Neural progenitor cell (in vitro differentiated cells): Measurements from ENCODE around the gene KCTD2. TPM values are rescaled to one million over a fixed set of nuclear protein-coding genes. Genes with fewer than 3 reads are reported as not detected.
"Not testable (repeated sequence)": the region's sequence is repeated elsewhere in the genome, so short reads cannot be mapped to it uniquely, and the experiment has no call there.

Experiments used
- DNase-seq: peaks from one replicate; pipeline ENCODE4 v3.0.0-alpha.2; 2016; ENCODE audit warnings: low spot score
- H2AFZ ChIP-seq: fragments of 200-600 bp; sonication (generic); replicated peaks from 2 replicates; pipeline ENCODE4 v1.6.1; 2016; ENCODE audit warnings: antibody characterized with exemption
- H3F3A ChIP-seq: fragments of 200-600 bp; sonication (generic); 2 replicates; pipeline ENCODE4 v1.6.1; 2016; ENCODE audit warnings: antibody characterized with exemption, low read depth
- H3K27ac ChIP-seq: fragments of 200-600 bp; sonication (generic); 2 replicates; pipeline ENCODE4 v1.5.1; 2016; ENCODE audit warnings: mild to moderate bottlenecking
- H3K27me3 ChIP-seq: fragments of 200-600 bp; sonication (generic); 2 replicates; pipeline ENCODE4 v1.6.1; 2016; ENCODE audit warnings: mild to moderate bottlenecking, moderate library complexity
- H3K36me3 ChIP-seq: fragments of 200-600 bp; sonication (generic); 2 replicates; pipeline ENCODE4 v1.5.1; 2016
- H3K4me1 ChIP-seq: fragments of 200-600 bp; sonication (generic); 2 replicates; pipeline ENCODE4 v1.6.1; 2016; ENCODE audit warnings: mixed run types
- H3K4me2 ChIP-seq: fragments of 200-600 bp; sonication (generic); 2 replicates; pipeline ENCODE4 v1.6.1; 2016
- H3K4me3 ChIP-seq: fragments of 200-600 bp; sonication (generic); 2 replicates; pipeline ENCODE4 v1.5.1; 2016
- H3K79me2 ChIP-seq: fragments of 200-600 bp; sonication (generic); 2 replicates; pipeline ENCODE4 v1.6.1; 2016; ENCODE audit warnings: low read depth
- H3K9ac ChIP-seq: fragments of 200-600 bp; sonication (generic); 2 replicates; pipeline ENCODE4 v1.6.1; 2016
- H3K9me3 ChIP-seq: fragments of 200-600 bp; sonication (generic); 2 replicates; pipeline ENCODE4 v1.5.1; 2016; ENCODE audit warnings: low read depth
- H4K20me1 ChIP-seq: fragments of 200-600 bp; sonication (generic); 2 replicates; pipeline ENCODE4 v1.6.1; 2016; ENCODE audit warnings: low read depth
- H3K27ac Mint-ChIP-seq: 3 replicates; pipeline ENCODE4 v1.8.0; 2021; ENCODE audit warnings: mixed read lengths
- H3K27me3 Mint-ChIP-seq: 2 replicates; pipeline ENCODE4 v1.8.0; 2022; ENCODE audit warnings: low read depth, mild to moderate bottlenecking, inconsistent platforms, moderate library complexity, mixed read lengths; ENCODE audit not compliant: insufficient read depth
- H3K36me3 Mint-ChIP-seq: 3 replicates; pipeline ENCODE4 v1.8.0; 2021; ENCODE audit warnings: mixed read lengths
- H3K4me1 Mint-ChIP-seq: 3 replicates; pipeline ENCODE4 v1.8.0; 2021; ENCODE audit warnings: mixed read lengths
- H3K4me3 Mint-ChIP-seq: 3 replicates; pipeline ENCODE4 v1.8.0; 2021; ENCODE audit warnings: mild to moderate bottlenecking, moderate library complexity, mixed read lengths
- H3K9me3 Mint-ChIP-seq: 3 replicates; pipeline ENCODE4 v1.8.0; 2020; ENCODE audit warnings: mixed read lengths
- EZH2 ChIP-seq: fragments of 200-600 bp; sonication (generic); IDR thresholded peaks from 2 replicates; pipeline ENCODE4 v1.6.1; 2017; ENCODE audit warnings: antibody characterized with exemption, mild to moderate bottlenecking, moderate library complexity
- EZH2phosphoT487 ChIP-seq: fragments of 200-600 bp; sonication (generic); IDR thresholded peaks from 2 replicates; pipeline ENCODE4 v1.6.1; 2017; ENCODE audit warnings: antibody characterized with exemption
- total RNA-seq: library from RNA; depleted of rRNA; stranded (reverse); fragments of >200 nt; gene quantifications from 2 replicates; pipeline ENCODE4 v1.2.3, GENCODE V29; 2015; ENCODE audit warnings: low replicate concordance
- TF ChIP-seq, protein P1 (sequence below): fragments of 200-600 bp; sonication (generic); IDR thresholded peaks from 2 replicates; pipeline ENCODE4 v1.5.1; 2017; ENCODE audit warnings: antibody characterized with exemption, mild to moderate bottlenecking

Gene KCTD2
- total RNA-seq, 1 donor from 2014 or later, result 28.9 TPM

DNA sequence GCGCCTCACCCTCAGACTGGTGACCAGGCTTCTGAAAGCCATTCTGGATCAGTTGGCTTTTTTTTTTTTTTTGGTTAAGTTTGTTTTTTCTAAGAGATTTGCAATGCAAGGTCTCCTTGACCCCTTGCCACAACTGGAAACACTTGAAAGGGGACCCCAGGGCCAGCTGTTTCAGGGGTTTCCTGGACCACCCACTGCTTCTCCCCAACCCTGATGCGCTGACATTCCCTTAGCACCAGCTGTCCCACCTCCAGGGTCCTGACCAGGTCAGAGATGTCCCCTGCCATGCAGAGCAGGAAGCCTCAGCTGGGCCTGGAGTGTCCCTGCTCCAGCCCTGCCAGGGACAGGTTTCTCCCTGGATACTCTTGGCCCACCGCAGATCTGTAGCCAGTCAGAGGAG, 42.7 kb upstream of the KCTD2 start:
- H3F3A ChIP-seq, result no peaks in the 10 kb centered on the region
- H3K27ac Mint-ChIP-seq, result no peak overlapping the region
- H2AFZ ChIP-seq, result no peak overlapping the region

DNA sequence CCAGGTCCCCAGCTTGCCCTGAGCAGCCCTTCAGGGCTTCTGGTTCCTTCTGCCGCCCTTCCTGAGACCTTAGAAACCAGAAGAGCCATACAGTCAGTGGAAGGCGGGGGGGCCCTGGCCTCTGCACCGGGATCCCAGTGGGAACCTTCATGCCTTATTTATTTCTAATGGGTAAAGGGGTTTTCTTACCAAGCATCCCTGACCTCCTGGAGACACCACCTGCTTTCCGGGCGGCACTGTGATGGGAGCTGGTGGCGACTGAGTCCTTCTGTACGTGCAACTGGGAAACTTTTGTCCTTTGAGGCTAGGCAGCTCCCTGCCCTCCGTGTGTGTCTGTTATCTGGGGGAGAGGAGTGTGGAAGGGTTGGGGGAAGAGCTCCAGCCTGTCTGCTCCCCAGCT, 41.7 kb upstream of the KCTD2 start:
- DNase-seq, result no peak
- Histone ChIP-seq H3K27me3 (no peaks in the 10 kb centered on the region), H3K9ac (no peak overlapping the region), H3K36me3 (no peaks in the 10 kb centered on the region), H3K4me2 (no peak overlapping the region), H3K27ac (no peak overlapping the region), H3K79me2 (no peaks in the 10 kb centered on the region), H4K20me1 (no peaks in the 10 kb centered on the region), H3F3A (no peaks in the 10 kb centered on the region), H3K9me3 (no peaks in the 10 kb centered on the region), H3K4me3 (no peak overlapping the region), H3K4me1 (no peaks in the 10 kb centered on the region), H2AFZ (no peak overlapping the region)
- no peak overlapping the region for H3K27ac Mint-ChIP-seq
- H3K27me3 Mint-ChIP-seq, result peaks cover 2% of the 10 kb centered on the region
- H3K4me1 Mint-ChIP-seq, result no peaks in the 10 kb centered on the region
- no peak for TF ChIP-seq EZH2
- no peak for TF ChIP-seq EZH2phosphoT487
- TF ChIP-seq, protein P1, sequence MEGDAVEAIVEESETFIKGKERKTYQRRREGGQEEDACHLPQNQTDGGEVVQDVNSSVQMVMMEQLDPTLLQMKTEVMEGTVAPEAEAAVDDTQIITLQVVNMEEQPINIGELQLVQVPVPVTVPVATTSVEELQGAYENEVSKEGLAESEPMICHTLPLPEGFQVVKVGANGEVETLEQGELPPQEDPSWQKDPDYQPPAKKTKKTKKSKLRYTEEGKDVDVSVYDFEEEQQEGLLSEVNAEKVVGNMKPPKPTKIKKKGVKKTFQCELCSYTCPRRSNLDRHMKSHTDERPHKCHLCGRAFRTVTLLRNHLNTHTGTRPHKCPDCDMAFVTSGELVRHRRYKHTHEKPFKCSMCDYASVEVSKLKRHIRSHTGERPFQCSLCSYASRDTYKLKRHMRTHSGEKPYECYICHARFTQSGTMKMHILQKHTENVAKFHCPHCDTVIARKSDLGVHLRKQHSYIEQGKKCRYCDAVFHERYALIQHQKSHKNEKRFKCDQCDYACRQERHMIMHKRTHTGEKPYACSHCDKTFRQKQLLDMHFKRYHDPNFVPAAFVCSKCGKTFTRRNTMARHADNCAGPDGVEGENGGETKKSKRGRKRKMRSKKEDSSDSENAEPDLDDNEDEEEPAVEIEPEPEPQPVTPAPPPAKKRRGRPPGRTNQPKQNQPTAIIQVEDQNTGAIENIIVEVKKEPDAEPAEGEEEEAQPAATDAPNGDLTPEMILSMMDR, result no peak
- H3K4me3 Mint-ChIP-seq, result no peak overlapping the region
- H3K36me3 Mint-ChIP-seq, result peaks cover 17% of the 10 kb centered on the region
- H3K9me3 Mint-ChIP-seq, result no peaks in the 10 kb centered on the region

More for the DNA sequence above, 42.7 kb upstream of the KCTD2 start:
- no peaks in the 10 kb centered on the region for H3K36me3 ChIP-seq
- no peak for TF ChIP-seq EZH2phosphoT487
- no peak for TF ChIP-seq EZH2
- TF ChIP-seq, protein P1, result no peak
- H3K36me3 Mint-ChIP-seq, result peaks cover 17% of the 10 kb centered on the region
- H3K4me3 ChIP-seq, result no peak overlapping the region
- H3K79me2 ChIP-seq, result no peaks in the 10 kb centered on the region
- H3K27ac ChIP-seq, result no peak overlapping the region
- no peaks in the 10 kb centered on the region for H3K9me3 Mint-ChIP-seq
- H3K4me1 ChIP-seq, result no peaks in the 10 kb centered on the region
- H3K4me1 Mint-ChIP-seq, result no peaks in the 10 kb centered on the region
- no peaks in the 10 kb centered on the region for H4K20me1 ChIP-seq
- no peaks in the 10 kb centered on the region for H3K27me3 ChIP-seq
- no peak overlapping the region for H3K4me3 Mint-ChIP-seq
- no peaks in the 10 kb centered on the region for H3K9me3 ChIP-seq
- no peak for DNase-seq
- H3K4me2 ChIP-seq, result no peak overlapping the region
- peaks cover 2% of the 10 kb centered on the region for H3K27me3 Mint-ChIP-seq
- no peak overlapping the region for H3K9ac ChIP-seq

DNA sequence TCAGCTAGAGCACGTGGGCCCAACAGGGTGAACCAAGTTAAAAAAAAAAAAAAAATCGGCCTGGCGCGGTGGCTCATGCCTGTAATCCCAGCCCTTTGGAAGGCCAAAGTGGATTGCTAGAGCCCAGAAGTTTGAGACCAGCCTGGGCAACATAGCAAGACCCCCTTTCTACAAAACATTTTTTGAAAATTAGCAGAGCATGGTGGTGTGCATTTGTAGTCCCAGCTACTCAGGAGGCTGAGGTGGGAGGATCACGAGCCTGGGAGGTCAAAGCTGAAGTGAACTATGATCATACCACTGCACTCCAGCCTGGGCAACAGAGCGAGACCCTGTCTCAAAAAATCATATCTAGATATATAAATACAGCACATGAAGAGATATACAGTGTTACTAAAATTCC, 40.9 kb upstream of the KCTD2 start:
- not testable (repeated sequence) for H3K9ac ChIP-seq, H3K9me3 Mint-ChIP-seq, H3K4me2 ChIP-seq, H3K9me3 ChIP-seq, H3K36me3 ChIP-seq, H3K27me3 Mint-ChIP-seq, H2AFZ ChIP-seq, H4K20me1 ChIP-seq, H3K27me3 ChIP-seq, H3K4me1 ChIP-seq, H3K4me3 Mint-ChIP-seq, H3F3A ChIP-seq, H3K4me1 Mint-ChIP-seq, H3K27ac ChIP-seq, H3K79me2 ChIP-seq, H3K4me3 ChIP-seq, DNase-seq, H3K27ac Mint-ChIP-seq
- peaks cover 16% of the 10 kb centered on the region for H3K36me3 Mint-ChIP-seq

DNA sequence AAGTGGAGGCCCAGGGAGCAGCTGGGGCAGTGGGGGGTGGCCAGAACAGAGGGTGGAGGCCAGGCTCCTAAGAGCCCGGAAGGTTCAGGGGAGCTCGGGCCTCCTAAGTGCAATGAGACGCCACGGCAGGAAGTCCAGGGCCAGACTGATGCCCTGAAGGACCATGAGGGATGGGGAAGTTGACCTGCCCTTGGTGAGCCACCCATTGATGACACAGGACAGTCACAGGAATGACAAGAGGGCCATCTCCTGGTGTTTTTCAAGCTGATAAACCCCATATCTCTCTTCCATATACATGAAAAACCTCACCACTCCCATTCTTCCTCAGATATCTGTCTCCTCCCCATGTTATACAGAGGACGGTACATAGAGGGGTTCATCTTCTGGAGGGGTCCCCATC, 40.4 kb upstream of the KCTD2 start:
- Histone ChIP-seq H3K4me2 (no peak overlapping the region), H3K4me3 (no peak overlapping the region), H3K9me3 (no peaks in the 10 kb centered on the region), H3K36me3 (no peaks in the 10 kb centered on the region), H3F3A (peaks cover 4% of the 10 kb centered on the region), H3K27me3 (no peaks in the 10 kb centered on the region), H4K20me1 (no peaks in the 10 kb centered on the region), H3K9ac (no peak overlapping the region), H3K79me2 (no peaks in the 10 kb centered on the region), H3K4me1 (peaks cover 3% of the 10 kb centered on the region), H2AFZ (no peak overlapping the region), H3K27ac (no peak overlapping the region)
- Mint-ChIP-seq H3K36me3 (peaks cover 13% of the 10 kb centered on the region), H3K27me3 (peaks cover 2% of the 10 kb centered on the region), H3K4me1 (peaks cover 10% of the 10 kb centered on the region), H3K9me3 (no peaks in the 10 kb centered on the region), H3K4me3 (no peak overlapping the region), H3K27ac (no peak overlapping the region)
- TF ChIP-seq EZH2phosphoT487 (no peak), EZH2 (no peak)
- TF ChIP-seq, protein P1, result no peak
- DNase-seq, result no peak
